Tibial artery (tissue), 4 donors: ENCODE data around the gene ARHGAP29.

Source experiments
- DNase-seq, 2 donors: peaks; one replicate each; pipeline ENCODE4 v3.0.0-alpha.2; 2019
- H3K27ac ChIP-seq, 2 donors: fragments of 200-600 bp; sonication (generic) in 1 of 2; 1 replicate in 1 of 2; 2 replicates in 1 of 2; pipeline ENCODE4 v1.5.1; 2018 to 2019; ENCODE audit warnings: mild to moderate bottlenecking in 1 of 2
- H3K27me3 ChIP-seq, 2 donors: fragments of 200-600 bp; sonication (generic) in 1 of 2; one replicate each; pipeline versions ENCODE4 v1.5.1 to v1.6.0; 2016 to 2019
- H3K36me3 ChIP-seq, 3 donors: fragments of 200-600 bp; sonication (generic) in 2 of 3; one replicate each; pipeline ENCODE4 v1.5.1; 2016 to 2019; ENCODE audit warnings: mild to moderate bottlenecking in 2 of 3
- H3K4me1 ChIP-seq, 4 donors: fragments of 200-600 bp; sonication (generic) in 2 of 4; 1 replicate in 3 of 4; 2 replicates in 1 of 4; pipeline ENCODE4 v1.5.1; 2016 to 2019
- H3K4me3 ChIP-seq, 2 donors: fragments of 200-600 bp; sonication (generic) in 1 of 2; 1 replicate in 1 of 2; 2 replicates in 1 of 2; pipeline ENCODE4 v1.5.1; 2018 to 2019; ENCODE audit warnings: mild to moderate bottlenecking in 2 of 2
- H3K9me3 ChIP-seq, 3 donors: fragments of 200-600 bp; sonication (generic) in 1 of 3; one replicate each; pipeline ENCODE4 v1.5.1; 2016 to 2019
- intact Hi-C: fragments of 100-400 bp; cut with DNase I; formaldehyde crosslinking; loops from one replicate; pipeline ENCODE4 v1.15.0; 2023; ENCODE audit warnings: low total_unique reads
- TF ChIP-seq, protein P1 (sequence below), 2 experiments: fragments of 200-600 bp in 1 of 2; fragments of 450-650 bp in 1 of 2; IDR thresholded peaks; one replicate each; pipeline ENCODE4 v1.5.1; 2017 to 2019; ENCODE audit warnings: antibody characterized with exemption in 2 of 2, mild to moderate bottlenecking in 1 of 2, moderate library complexity in 1 of 2

The ARHGAP29 gene

DNA sequence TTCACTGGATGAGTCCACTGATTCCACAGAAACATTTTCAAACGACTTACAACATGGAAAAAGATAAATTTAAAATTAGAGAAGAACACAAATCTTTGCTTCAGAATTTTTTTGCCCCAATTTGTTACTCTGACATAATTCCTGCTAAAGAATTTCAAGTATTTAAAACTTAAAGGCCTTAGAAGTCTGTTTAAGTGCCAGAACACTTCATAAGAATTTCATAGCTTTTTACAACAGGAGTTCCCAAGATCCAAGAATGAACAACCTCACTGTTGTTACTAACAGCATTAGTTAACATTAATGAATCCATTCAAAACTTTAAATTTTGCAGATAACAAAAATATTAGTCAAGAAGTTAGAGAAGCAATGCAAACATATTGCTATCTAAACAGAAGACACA lies 31.7 kb downstream of the ARHGAP29 start:
- intact Hi-C loops = no loop called here
- Histone ChIP-seq H3K27me3 (no peaks in the 10 kb centered on the region), H3K36me3 (peaks cover 31 to 56% (median 43%) of the 10 kb centered on the region in 3 donors), H3K4me3 (no peak overlapping the region), H3K4me1 (peaks cover 0 to 5% (median 1%) of the 10 kb centered on the region in 4 donors), H3K27ac (no peak overlapping the region), H3K9me3 (no peaks in the 10 kb centered on the region)
- TF ChIP-seq, protein P1, sequence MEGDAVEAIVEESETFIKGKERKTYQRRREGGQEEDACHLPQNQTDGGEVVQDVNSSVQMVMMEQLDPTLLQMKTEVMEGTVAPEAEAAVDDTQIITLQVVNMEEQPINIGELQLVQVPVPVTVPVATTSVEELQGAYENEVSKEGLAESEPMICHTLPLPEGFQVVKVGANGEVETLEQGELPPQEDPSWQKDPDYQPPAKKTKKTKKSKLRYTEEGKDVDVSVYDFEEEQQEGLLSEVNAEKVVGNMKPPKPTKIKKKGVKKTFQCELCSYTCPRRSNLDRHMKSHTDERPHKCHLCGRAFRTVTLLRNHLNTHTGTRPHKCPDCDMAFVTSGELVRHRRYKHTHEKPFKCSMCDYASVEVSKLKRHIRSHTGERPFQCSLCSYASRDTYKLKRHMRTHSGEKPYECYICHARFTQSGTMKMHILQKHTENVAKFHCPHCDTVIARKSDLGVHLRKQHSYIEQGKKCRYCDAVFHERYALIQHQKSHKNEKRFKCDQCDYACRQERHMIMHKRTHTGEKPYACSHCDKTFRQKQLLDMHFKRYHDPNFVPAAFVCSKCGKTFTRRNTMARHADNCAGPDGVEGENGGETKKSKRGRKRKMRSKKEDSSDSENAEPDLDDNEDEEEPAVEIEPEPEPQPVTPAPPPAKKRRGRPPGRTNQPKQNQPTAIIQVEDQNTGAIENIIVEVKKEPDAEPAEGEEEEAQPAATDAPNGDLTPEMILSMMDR (IDR thresholded peaks at IDR 0.05) = no peak
- DNase-seq = no peak

DNA sequence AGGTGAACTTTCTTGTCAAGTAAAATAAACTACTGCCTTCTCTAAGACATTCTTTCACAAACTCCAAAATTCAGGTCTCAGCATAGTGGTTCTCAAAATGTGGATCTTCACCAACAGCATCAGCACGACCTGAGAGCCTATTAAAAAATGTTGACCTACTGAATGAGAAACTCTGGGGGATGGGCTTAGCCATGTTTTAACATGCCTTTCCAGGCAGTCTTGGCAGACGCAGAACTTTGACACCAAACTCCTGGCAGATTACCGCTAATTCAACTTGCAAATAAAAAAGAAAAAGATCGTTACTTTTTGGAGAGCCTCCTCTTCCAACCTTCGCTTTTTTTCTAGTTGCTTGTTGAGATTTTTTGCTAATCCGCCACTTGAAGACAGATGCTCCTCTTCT lies 35.1 kb downstream of the ARHGAP29 start:
- H3K27me3 ChIP-seq = no peaks in the 10 kb centered on the region
- H3K27ac ChIP-seq = no peak overlapping the region
- no peaks in the 10 kb centered on the region for H3K9me3 ChIP-seq
- intact Hi-C loops = no loop called here
- H3K36me3 ChIP-seq = peaks cover 21 to 58% (median 40%) of the 10 kb centered on the region in 3 donors
- peaks cover 0 to 13% (median 0%) of the 10 kb centered on the region in 4 donors for H3K4me1 ChIP-seq
- DNase-seq = no peak
- TF ChIP-seq, protein P1 (IDR thresholded peaks at IDR 0.05) = no peak
- H3K4me3 ChIP-seq = no peak overlapping the region

DNA sequence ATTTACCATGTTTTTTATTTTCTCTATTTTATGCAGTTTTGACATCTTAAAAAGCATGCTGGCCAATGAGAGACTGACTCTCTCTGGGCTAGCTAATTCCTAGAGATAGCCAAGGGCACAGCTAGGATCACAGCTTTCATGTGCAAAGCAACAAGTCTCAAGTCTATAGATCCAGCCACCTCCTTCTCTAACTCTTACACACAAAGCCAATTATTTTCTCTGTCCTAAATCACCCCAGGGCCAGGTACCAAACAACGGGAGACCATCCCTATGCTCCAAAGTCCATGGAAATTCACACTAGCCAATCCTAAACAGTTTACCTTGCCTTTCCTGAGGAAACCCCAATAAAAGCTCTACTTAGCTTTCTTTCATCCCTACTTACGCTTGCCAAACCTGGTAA lies 38.0 kb downstream of the ARHGAP29 start:
- H3K4me3 ChIP-seq = no peak overlapping the region
- peaks cover 0 to 27% (median 0%) of the 10 kb centered on the region in 4 donors for H3K4me1 ChIP-seq
- DNase-seq = no peak
- H3K36me3 ChIP-seq = peaks cover 21 to 53% (median 36%) of the 10 kb centered on the region in 3 donors
- no peak overlapping the region for H3K27ac ChIP-seq
- intact Hi-C loops = no loop called here
- no peaks in the 10 kb centered on the region for H3K9me3 ChIP-seq
- no peaks in the 10 kb centered on the region for H3K27me3 ChIP-seq
- TF ChIP-seq, protein P1 (IDR thresholded peaks at IDR 0.05) = no peak

DNA sequence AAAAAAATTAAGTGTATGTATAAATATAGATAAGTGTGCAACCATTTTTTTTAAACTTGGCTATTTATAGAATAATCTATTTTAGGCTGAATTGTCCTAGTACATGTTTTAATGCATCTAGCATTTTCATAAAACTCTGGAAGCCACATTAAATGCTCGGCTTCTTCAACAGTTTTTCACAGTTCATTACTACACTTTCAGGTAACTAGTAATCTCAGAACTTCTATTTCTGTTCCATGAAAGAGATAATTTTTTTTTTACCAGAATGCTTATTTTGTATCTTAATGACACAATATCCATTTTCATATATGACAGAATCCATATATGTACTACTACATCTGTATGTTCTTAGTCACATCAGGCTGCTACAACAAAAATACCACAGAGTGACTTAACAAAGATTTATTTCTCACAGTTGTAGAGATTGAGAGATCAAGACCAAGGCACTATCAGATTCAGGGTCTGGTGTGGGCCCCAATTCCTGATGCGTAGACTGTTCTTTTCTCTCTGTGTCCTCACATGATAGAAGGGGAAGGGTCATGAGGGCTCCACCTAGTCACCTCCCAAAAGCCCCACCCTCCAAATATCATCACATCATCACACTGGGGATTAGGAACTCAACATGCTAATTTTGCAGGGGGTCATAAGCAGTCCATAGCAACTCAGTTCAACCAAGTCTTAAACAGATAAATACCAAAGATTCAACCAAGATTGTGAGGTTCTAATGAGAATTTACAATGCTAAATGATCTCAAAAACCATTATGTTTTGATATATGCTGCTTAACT lies 43.1 kb downstream of the ARHGAP29 start:
- no peak overlapping the region for H3K4me3 ChIP-seq
- no peaks in the 10 kb centered on the region for H3K9me3 ChIP-seq
- H3K27ac ChIP-seq = peak overlapping the region in 1 of 2 donors; percentile 10
- TF ChIP-seq, protein P1 (IDR thresholded peaks at IDR 0.05) = no peak
- H3K36me3 ChIP-seq = peaks cover 0 to 21% (median 12%) of the 10 kb centered on the region in 3 donors
- no peak for DNase-seq
- H3K27me3 ChIP-seq = no peaks in the 10 kb centered on the region
- peaks cover 0 to 42% (median 0%) of the 10 kb centered on the region in 4 donors for H3K4me1 ChIP-seq
- intact Hi-C loops = no loop called here

DNA sequence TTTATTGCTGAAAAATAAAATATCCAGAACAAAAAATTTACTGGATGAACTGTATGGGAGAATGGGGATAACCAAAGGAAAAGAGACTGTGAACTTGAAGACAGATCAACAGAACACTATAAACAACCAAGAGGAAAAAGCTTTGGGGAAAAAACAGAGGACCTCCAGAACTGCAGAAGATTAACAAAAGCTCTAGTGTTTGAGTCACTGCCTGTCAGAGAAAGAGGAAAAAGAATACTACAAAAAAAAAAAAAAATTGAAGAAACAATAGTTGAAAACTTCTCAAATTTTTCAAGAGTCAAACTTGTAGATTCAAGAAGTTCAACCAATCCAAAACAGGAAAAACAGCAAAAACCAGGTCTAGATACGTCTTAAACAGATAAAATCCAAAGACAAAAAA lies 44.3 kb downstream of the ARHGAP29 start:
- TF ChIP-seq, protein P1 (IDR thresholded peaks at IDR 0.05) = no peak
- no peaks in the 10 kb centered on the region for H3K9me3 ChIP-seq
- no peak overlapping the region for H3K4me3 ChIP-seq
- H3K4me1 ChIP-seq = peaks cover 0 to 37% (median 0%) of the 10 kb centered on the region in 4 donors
- H3K27ac ChIP-seq = peak overlapping the region in 1 of 2 donors; percentile 1
- peaks cover 4 to 21% (median 16%) of the 10 kb centered on the region in 3 donors for H3K36me3 ChIP-seq
- DNase-seq = no peak
- intact Hi-C loops = no loop called here
- no peaks in the 10 kb centered on the region for H3K27me3 ChIP-seq
